IPS-18c (cell line): ENCODE results near the gene OPTN.
"Not testable (repeated sequence)": the region's sequence is repeated elsewhere in the genome, so short reads cannot be mapped to it uniquely, and the experiment has no call there.

Experiments used
- H3K4me3 ChIP-seq: 2 replicates; pipeline ENCODE4 v1.7.0; 2013; ENCODE audit warnings: low read depth, mild to moderate bottlenecking, low read length, moderate library complexity; ENCODE audit not compliant: insufficient read depth
- H3K9me3 ChIP-seq: one replicate; pipeline ENCODE4 v1.6.1; 2013; ENCODE audit warnings: mild to moderate bottlenecking, low read length, moderate library complexity; ENCODE audit not compliant: control insufficient read depth, insufficient read depth

Gene OPTN

GRCh38 chr10:13083700-13084099 is 16.3 kb upstream of the OPTN start:
- not testable (repeated sequence) for H3K4me3 ChIP-seq
- peaks cover 17% of the 10 kb centered on the region for H3K9me3 ChIP-seq

- Histone ChIP-seq H3K9me3 (peaks cover 9% of the 10 kb centered on the region), H3K4me3 (no peak overlapping the region)
These were observed 13.9 kb upstream of the OPTN start for GRCh38 chr10:13086056-13086455.

- Histone ChIP-seq H3K9me3 (peaks cover 7% of the 10 kb centered on the region), H3K4me3 (no peak overlapping the region)
These were observed 12.4 kb upstream of the OPTN start for GRCh38 chr10:13087601-13087985.

GRCh38 chr10:13087986-13088618 is 11.9 kb upstream of the OPTN start:
- peaks cover 7% of the 10 kb centered on the region for H3K9me3 ChIP-seq
- H3K4me3 ChIP-seq = no peak overlapping the region

GRCh38 chr10:13089345-13089744 is 10.6 kb upstream of the OPTN start:
- H3K9me3 ChIP-seq = peaks cover 4% of the 10 kb centered on the region
- no peak overlapping the region for H3K4me3 ChIP-seq

GRCh38 chr10:13090289-13090688 is 9.7 kb upstream of the OPTN start:
- H3K9me3 ChIP-seq = no peaks in the 10 kb centered on the region
- no peak overlapping the region for H3K4me3 ChIP-seq

GRCh38 chr10:13091801-13092200 is 8.2 kb upstream of the OPTN start:
- H3K9me3 ChIP-seq = no peaks in the 10 kb centered on the region
- H3K4me3 ChIP-seq = no peak overlapping the region

- Histone ChIP-seq H3K9me3 (no peaks in the 10 kb centered on the region), H3K4me3 (no peak overlapping the region)
These were observed 7.5 kb upstream of the OPTN start for GRCh38 chr10:13092291-13093102.

- not testable (repeated sequence) for H3K9me3 ChIP-seq, H3K4me3 ChIP-seq
These were observed 5.9 kb upstream of the OPTN start for GRCh38 chr10:13094082-13094481.

GRCh38 chr10:13095094-13095493 is 4.9 kb upstream of the OPTN start:
- Histone ChIP-seq H3K4me3 (no peak overlapping the region), H3K9me3 (no peaks in the 10 kb centered on the region)

GRCh38 chr10:13095929-13096328 is 4.0 kb upstream of the OPTN start:
- H3K9me3 ChIP-seq = no peaks in the 10 kb centered on the region
- H3K4me3 ChIP-seq = no peak overlapping the region

- Histone ChIP-seq H3K9me3 (no peaks in the 10 kb centered on the region), H3K4me3 (peak overlapping the region; percentile 82)
These were observed 758 bp upstream of the OPTN start for GRCh38 chr10:13099144-13099665.

GRCh38 chr10:13100349-13101294 is 659 bp downstream of the OPTN start:
- peak overlapping the region; percentile 77 for H3K4me3 ChIP-seq

GRCh38 chr10:13102002-13102794 is 2.2 kb downstream of the OPTN start:
- H3K9me3 ChIP-seq = no peaks in the 10 kb centered on the region
- H3K4me3 ChIP-seq = no peak overlapping the region

More at GRCh38 chr10:13100349-13101294, 659 bp downstream of the OPTN start:
- H3K9me3 ChIP-seq = no peaks in the 10 kb centered on the region

- no peaks in the 10 kb centered on the region for H3K9me3 ChIP-seq
- no peak overlapping the region for H3K4me3 ChIP-seq
These were observed 3.6 kb downstream of the OPTN start for GRCh38 chr10:13103554-13103953.

GRCh38 chr10:13104697-13105096 is 4.7 kb downstream of the OPTN start:
- Histone ChIP-seq H3K4me3 (no peak overlapping the region), H3K9me3 (no peaks in the 10 kb centered on the region)

- Histone ChIP-seq H3K4me3 (no peak overlapping the region), H3K9me3 (no peaks in the 10 kb centered on the region)
These were observed 5.2 kb downstream of the OPTN start for GRCh38 chr10:13105184-13105583.
